Stimulated activated CD4-positive, alpha-beta T cell treated with anti-CD3 and anti-CD28 coated beads, Interleukin-1b, Interleukin-23, amount 100 ng/mL, for 1 hour (primary cell): ENCODE data around the gene IGSF21.
"Not testable (repeated sequence)": the region's sequence is repeated elsewhere in the genome, so short reads cannot be mapped to it uniquely, and the experiment has no call there.

Experiments used
- DNase-seq, 2 donors: peaks; one replicate each; pipeline ENCODE4 v3.0.0-alpha.2; 2020; ENCODE audit warnings: low read depth in 2 of 2

Gene IGSF21

GRCh38 chr1:18404460-18404859, 296.9 kb downstream of the IGSF21 start:
- no peak for DNase-seq

- DNase-seq, result no peak
Observed at GRCh38 chr1:18407166-18408045, 299.8 kb downstream of the IGSF21 start.

GRCh38 chr1:18408656-18409370, 301.2 kb downstream of the IGSF21 start:
- DNase-seq, result no peak

GRCh38 chr1:18409609-18410237, 302.1 kb downstream of the IGSF21 start:
- DNase-seq, result no peak

GRCh38 chr1:18410407-18410806, 302.8 kb downstream of the IGSF21 start:
- no peak for DNase-seq

GRCh38 chr1:18411321-18411720, 303.7 kb downstream of the IGSF21 start:
- DNase-seq, result no peak

GRCh38 chr1:18411820-18412641, 304.4 kb downstream of the IGSF21 start:
- DNase-seq, result no peak

- DNase-seq, result no peak
Observed at GRCh38 chr1:18412882-18413353, 305.3 kb downstream of the IGSF21 start.

- DNase-seq, result no peak
Observed at GRCh38 chr1:18413541-18414305, 306.1 kb downstream of the IGSF21 start.

- no peak for DNase-seq
Observed at GRCh38 chr1:18414321-18414720, 306.7 kb downstream of the IGSF21 start.

GRCh38 chr1:18414872-18415447, 307.4 kb downstream of the IGSF21 start:
- DNase-seq, result no peak

GRCh38 chr1:18415448-18416027, 307.9 kb downstream of the IGSF21 start:
- no peak for DNase-seq

GRCh38 chr1:18416126-18416525, 308.5 kb downstream of the IGSF21 start:
- DNase-seq, result not testable (repeated sequence)

- DNase-seq, result no peak
Observed at GRCh38 chr1:18417316-18418269, 310.0 kb downstream of the IGSF21 start.

GRCh38 chr1:18419113-18419844, 311.7 kb downstream of the IGSF21 start:
- DNase-seq, result no peak

GRCh38 chr1:18419845-18420184, 312.2 kb downstream of the IGSF21 start:
- no peak for DNase-seq

GRCh38 chr1:18422076-18422777, 314.6 kb downstream of the IGSF21 start:
- no peak for DNase-seq

GRCh38 chr1:18422954-18423353, 315.4 kb downstream of the IGSF21 start:
- DNase-seq, result no peak
